Ascending aorta (tissue), 2 donors: Measurements from ENCODE around the gene HSPA12A. TPM values are rescaled to one million over a fixed set of nuclear protein-coding genes. Genes with fewer than 3 reads are reported as not detected.

Experiments used
- DNase-seq, 2 donors: peaks; one replicate each; pipeline ENCODE4 v3.0.0-alpha.2; 2019; ENCODE audit warnings: low spot score in 2 of 2
- H3K27ac ChIP-seq, 2 donors: fragments of 200-600 bp; sonication (generic); one replicate each; pipeline ENCODE4 v1.5.1; 2016 to 2017; ENCODE audit warnings: mild to moderate bottlenecking in 1 of 2
- H3K27me3 ChIP-seq: fragments of 200-600 bp; sonication (generic); one replicate; pipeline ENCODE4 v1.5.1; 2017
- H3K36me3 ChIP-seq, 2 donors: fragments of 200-600 bp; sonication (generic); one replicate each; pipeline ENCODE4 v1.5.1; 2016
- H3K4me1 ChIP-seq, 2 donors: fragments of 200-600 bp; sonication (generic); one replicate each; pipeline ENCODE4 v1.5.1; 2016 to 2017; ENCODE audit warnings: mild to moderate bottlenecking in 1 of 2
- H3K4me3 ChIP-seq, 2 donors: fragments of 200-600 bp; sonication (generic); one replicate each; pipeline ENCODE4 v1.5.1; 2016 to 2017; ENCODE audit warnings: mild to moderate bottlenecking in 1 of 2
- H3K9me3 ChIP-seq, 2 donors: fragments of 200-600 bp; sonication (generic); one replicate each; pipeline ENCODE4 v1.5.1; 2016
- intact Hi-C: fragments of 100-400 bp; cut with DNase I; formaldehyde crosslinking; loops from one replicate; pipeline ENCODE4 v1.15.1; 2023
- total RNA-seq: library from RNA; depleted of rRNA; stranded (reverse); fragments of >200 nt; gene quantifications from one replicate; pipeline ENCODE4 v1.1.0, GENCODE V29; 2016
- TF ChIP-seq, protein P1 (sequence below), 3 experiments: fragments of 200-600 bp in 2 of 3; fragments of 450-650 bp in 1 of 3; sonication (generic) in 2 of 3; IDR thresholded peaks; one replicate each; pipeline ENCODE4 v1.5.1; 2016 to 2019; ENCODE audit warnings: antibody characterized with exemption in 3 of 3, mild to moderate bottlenecking in 1 of 3, moderate library complexity in 1 of 3

Gene HSPA12A
- total RNA-seq, 1 donor from 2014 or later: 5.5 TPM

DNA sequence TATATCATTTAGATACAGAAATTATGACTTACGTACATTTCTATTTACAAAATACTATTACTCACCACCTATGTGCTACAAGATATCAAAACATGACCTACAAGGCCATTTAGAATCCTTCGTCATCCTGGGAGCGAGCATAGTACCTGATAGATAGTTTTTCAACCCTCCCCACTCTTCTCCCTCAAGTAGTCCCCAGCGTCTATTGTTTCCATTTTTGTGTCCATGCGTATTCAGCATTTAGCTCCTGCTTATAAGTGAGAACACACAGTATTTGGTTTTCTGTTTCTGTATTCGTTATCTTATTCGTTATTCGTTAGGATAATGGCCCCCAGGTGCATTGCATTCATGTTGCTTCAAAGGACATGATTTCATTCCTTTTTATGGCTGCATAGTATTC is 93.5 kb downstream of the HSPA12A start:
- DNase-seq: no peak
- H3K4me1 ChIP-seq: no peaks in the 10 kb centered on the region
- TF ChIP-seq, protein P1, sequence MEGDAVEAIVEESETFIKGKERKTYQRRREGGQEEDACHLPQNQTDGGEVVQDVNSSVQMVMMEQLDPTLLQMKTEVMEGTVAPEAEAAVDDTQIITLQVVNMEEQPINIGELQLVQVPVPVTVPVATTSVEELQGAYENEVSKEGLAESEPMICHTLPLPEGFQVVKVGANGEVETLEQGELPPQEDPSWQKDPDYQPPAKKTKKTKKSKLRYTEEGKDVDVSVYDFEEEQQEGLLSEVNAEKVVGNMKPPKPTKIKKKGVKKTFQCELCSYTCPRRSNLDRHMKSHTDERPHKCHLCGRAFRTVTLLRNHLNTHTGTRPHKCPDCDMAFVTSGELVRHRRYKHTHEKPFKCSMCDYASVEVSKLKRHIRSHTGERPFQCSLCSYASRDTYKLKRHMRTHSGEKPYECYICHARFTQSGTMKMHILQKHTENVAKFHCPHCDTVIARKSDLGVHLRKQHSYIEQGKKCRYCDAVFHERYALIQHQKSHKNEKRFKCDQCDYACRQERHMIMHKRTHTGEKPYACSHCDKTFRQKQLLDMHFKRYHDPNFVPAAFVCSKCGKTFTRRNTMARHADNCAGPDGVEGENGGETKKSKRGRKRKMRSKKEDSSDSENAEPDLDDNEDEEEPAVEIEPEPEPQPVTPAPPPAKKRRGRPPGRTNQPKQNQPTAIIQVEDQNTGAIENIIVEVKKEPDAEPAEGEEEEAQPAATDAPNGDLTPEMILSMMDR (IDR thresholded peaks at IDR 0.05): no peak
- no peak overlapping the region for H3K4me3 ChIP-seq
- H3K27ac ChIP-seq: no peak overlapping the region
- H3K36me3 ChIP-seq: no peaks in the 10 kb centered on the region
- H3K9me3 ChIP-seq: peaks cover 0 to 5% of the 10 kb centered on the region in 2 donors
- no peaks in the 10 kb centered on the region for H3K27me3 ChIP-seq
- intact Hi-C loops: no loop called here

DNA sequence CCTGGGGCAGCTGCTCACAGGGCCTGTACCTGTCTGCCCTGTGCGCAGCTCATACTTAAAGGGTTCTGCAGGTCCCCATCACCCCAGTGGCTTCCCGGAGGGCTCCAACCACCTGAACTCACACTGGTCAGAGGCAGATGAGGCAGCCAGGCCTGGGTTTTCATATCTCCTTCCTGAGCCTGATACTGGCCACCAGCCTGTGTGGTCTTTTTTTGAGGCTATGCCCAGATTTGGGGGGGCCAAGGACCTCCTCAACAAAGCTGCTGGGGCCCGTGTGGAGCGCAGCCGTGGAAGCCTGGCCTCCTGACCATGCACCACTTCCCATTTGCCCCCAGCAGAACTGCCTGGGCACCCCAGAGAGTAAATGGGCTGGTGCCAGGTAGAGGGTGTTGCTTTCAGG is 95.9 kb downstream of the HSPA12A start:
- Histone ChIP-seq H3K36me3 (no peaks in the 10 kb centered on the region), H3K4me1 (no peaks in the 10 kb centered on the region), H3K27ac (no peak overlapping the region), H3K27me3 (no peaks in the 10 kb centered on the region), H3K4me3 (no peak overlapping the region), H3K9me3 (peaks cover 0 to 5% of the 10 kb centered on the region in 2 donors)
- intact Hi-C loops: no loop called here
- TF ChIP-seq, protein P1 (IDR thresholded peaks at IDR 0.05): no peak
- DNase-seq: no peak

DNA sequence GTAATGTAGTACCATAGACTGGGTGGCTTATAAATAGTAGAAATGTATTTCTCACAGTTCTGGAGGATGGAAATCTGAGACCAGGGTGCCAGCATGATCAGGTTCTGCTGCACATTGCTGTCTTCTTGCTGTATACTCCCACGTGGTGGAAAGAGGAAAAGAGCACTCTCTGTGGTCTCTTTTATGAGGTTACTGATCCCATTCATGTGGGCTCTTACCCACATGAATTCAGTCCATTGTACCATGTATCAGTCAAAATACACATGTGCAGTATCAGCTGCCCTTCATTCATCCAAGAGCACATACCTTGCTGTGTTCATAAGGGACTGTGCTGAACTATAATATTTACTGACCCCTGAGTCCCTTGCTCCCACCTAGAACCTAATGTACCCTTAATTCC is 104.5 kb downstream of the HSPA12A start:
- Histone ChIP-seq H3K27ac (no peak overlapping the region), H3K36me3 (no peaks in the 10 kb centered on the region), H3K4me3 (no peak overlapping the region), H3K27me3 (no peaks in the 10 kb centered on the region), H3K9me3 (no peaks in the 10 kb centered on the region), H3K4me1 (no peaks in the 10 kb centered on the region)
- TF ChIP-seq, protein P1 (IDR thresholded peaks at IDR 0.05): no peak
- intact Hi-C loops: no loop called here
- no peak for DNase-seq

DNA sequence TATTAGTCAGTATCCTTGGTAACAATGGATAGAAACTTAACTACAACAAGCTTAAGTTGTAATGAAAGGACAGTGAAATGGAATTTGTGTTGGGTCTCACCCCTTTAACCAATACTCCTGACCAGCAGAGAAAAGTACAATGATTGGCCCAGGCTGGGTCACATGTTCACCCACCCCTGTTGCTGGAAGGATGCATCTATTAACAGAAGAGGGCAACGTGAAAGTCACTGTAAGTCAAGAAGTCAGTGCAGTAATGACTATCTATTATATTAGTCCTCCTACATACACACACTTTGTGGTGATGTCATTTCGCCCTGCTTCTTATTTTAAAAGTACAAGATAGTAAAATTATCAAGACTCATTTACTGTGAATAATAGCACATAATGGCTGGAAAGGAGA is 105.4 kb downstream of the HSPA12A start:
- intact Hi-C loops: no loop called here
- Histone ChIP-seq H3K4me1 (no peaks in the 10 kb centered on the region), H3K4me3 (no peak overlapping the region), H3K9me3 (no peaks in the 10 kb centered on the region), H3K27me3 (no peaks in the 10 kb centered on the region), H3K36me3 (no peaks in the 10 kb centered on the region), H3K27ac (no peak overlapping the region)
- TF ChIP-seq, protein P1 (IDR thresholded peaks at IDR 0.05): no peak
- DNase-seq: no peak

DNA sequence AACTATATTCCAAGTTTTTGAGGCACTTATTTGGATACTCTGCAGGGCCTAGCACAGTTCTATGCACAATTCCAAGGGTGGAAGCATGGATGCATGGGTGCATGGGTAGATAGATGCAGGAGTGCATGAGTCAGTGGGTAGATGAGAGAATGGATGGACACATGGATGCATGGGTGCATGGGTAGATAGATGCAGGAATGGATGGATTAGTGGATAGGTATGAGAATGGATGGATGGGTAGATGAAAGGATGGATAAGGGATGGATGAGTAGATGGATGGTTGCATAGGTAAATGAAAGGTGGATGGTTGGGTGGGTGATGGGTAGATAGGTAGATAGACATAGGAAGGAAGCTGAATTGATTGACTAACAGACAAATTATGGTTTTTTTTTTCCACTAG is 106.0 kb downstream of the HSPA12A start:
- TF ChIP-seq, protein P1 (IDR thresholded peaks at IDR 0.05): no peak
- Histone ChIP-seq H3K36me3 (no peaks in the 10 kb centered on the region), H3K4me1 (no peaks in the 10 kb centered on the region), H3K27me3 (no peaks in the 10 kb centered on the region), H3K4me3 (no peak overlapping the region), H3K9me3 (no peaks in the 10 kb centered on the region), H3K27ac (no peak overlapping the region)
- no peak for DNase-seq
- intact Hi-C loops: no loop called here
